Astrocyte (in vitro differentiated cells and primary cell): ENCODE data around the gene FMN1.

Experiments
- EZH2 ChIP-seq: IDR thresholded peaks from 2 replicates; pipeline ENCODE4 v1.6.1; 2012; ENCODE audit warnings: mild to moderate bottlenecking, low read length, inconsistent platforms; ENCODE audit not compliant: insufficient read depth
- TF ChIP-seq, protein P1 (sequence below): IDR thresholded peaks from 2 replicates; pipeline ENCODE4 v1.5.1; 2011; ENCODE audit warnings: low read depth, mild to moderate bottlenecking, inconsistent platforms, low read length, moderate library complexity; ENCODE audit not compliant: insufficient read depth

DNA sequence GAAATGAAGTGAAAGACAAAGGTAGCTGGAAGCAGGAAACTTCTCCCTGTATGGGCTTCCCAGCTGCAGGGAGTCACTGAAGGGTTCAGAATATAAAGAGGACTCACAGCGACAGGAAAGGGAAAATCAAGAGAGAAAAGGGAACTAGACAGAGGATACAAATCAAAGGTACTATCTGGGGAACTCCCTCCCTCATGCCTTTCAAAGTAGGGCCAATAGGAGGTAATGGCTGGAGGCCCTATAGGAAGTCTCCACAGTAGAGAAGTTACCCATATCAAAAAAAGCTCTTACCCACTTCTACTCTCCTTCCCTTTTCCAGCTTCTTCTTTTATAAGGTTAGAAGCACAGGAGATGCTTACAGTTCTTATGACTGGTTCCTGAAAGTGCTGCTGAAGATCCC is 43.5 kb downstream of the FMN1 start:
- TF ChIP-seq, protein P1, sequence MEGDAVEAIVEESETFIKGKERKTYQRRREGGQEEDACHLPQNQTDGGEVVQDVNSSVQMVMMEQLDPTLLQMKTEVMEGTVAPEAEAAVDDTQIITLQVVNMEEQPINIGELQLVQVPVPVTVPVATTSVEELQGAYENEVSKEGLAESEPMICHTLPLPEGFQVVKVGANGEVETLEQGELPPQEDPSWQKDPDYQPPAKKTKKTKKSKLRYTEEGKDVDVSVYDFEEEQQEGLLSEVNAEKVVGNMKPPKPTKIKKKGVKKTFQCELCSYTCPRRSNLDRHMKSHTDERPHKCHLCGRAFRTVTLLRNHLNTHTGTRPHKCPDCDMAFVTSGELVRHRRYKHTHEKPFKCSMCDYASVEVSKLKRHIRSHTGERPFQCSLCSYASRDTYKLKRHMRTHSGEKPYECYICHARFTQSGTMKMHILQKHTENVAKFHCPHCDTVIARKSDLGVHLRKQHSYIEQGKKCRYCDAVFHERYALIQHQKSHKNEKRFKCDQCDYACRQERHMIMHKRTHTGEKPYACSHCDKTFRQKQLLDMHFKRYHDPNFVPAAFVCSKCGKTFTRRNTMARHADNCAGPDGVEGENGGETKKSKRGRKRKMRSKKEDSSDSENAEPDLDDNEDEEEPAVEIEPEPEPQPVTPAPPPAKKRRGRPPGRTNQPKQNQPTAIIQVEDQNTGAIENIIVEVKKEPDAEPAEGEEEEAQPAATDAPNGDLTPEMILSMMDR, result no peak
- no peak for TF ChIP-seq EZH2
